Epithelial cell of prostate (primary cell): Measurements from ENCODE around the gene ANO8.
A peak's percentile ranks its signal among the peaks of the same experiment; 100 is the strongest.

Source experiments
- DNase-seq: peaks from one replicate; pipeline ENCODE4 v3.0.0-alpha.2; 2011; ENCODE audit warnings: low read depth, low spot score
- H3K27ac ChIP-seq: fragments of 450-650 bp; 2 replicates; pipeline ENCODE4 v1.5.1; 2017; ENCODE audit warnings: mild to moderate bottlenecking

Gene ANO8

GRCh38 chr19:17330262-17331044, 4.2 kb downstream of the ANO8 start:
- DNase-seq: no peak
- H3K27ac ChIP-seq: no peak overlapping the region

GRCh38 chr19:17329366-17330261, 5.0 kb downstream of the ANO8 start:
- H3K27ac ChIP-seq: no peak overlapping the region
- DNase-seq: no peak

DNA sequence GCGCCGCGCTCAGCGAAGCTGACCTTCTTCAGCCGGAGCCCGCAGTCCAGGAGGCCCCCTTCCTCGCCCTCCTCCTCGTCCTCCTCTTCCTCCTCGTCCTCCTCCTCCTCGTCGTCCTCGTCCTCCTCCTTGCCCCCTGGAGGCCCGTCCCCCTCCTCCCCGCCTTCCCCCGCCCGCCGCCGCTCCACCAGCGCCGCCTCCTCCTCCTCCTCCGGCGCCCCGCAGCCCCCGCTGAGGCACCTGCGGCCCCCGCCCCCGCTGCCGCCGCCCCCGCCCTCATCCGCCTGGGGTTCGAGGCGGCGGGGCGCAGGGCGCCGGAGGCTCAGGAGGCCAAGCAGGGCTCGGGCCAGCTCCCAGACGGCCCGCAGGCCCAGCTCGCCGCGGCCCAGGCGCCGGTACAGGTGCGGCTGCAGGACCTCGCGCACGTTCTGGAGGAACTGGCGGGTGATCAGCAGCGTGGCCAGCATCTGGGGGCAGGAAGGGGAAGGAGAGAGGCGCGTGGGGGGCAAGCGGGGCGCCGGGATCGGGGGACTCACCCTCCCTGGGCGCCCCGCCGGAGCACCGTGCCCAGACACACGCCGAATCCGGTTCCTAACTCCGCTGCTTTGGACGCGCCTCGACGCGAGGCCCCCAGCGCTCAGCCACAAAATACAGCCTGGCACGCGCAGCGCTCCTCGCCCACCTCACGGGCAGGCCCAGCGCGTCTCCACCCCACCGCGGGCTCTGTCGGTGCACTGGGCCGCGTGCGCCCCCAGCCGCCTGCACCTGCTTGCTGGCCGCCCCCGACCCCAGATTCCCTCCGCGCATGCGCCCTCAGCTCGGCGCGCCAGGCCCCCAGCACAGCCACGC, 5.9 kb downstream of the ANO8 start:
- no peak for DNase-seq
- peak overlapping the region; percentile 52 for H3K27ac ChIP-seq

GRCh38 chr19:17327654-17328516, 6.8 kb downstream of the ANO8 start:
- peak; percentile 61 for DNase-seq
- peak overlapping the region; percentile 52 for H3K27ac ChIP-seq

DNA sequence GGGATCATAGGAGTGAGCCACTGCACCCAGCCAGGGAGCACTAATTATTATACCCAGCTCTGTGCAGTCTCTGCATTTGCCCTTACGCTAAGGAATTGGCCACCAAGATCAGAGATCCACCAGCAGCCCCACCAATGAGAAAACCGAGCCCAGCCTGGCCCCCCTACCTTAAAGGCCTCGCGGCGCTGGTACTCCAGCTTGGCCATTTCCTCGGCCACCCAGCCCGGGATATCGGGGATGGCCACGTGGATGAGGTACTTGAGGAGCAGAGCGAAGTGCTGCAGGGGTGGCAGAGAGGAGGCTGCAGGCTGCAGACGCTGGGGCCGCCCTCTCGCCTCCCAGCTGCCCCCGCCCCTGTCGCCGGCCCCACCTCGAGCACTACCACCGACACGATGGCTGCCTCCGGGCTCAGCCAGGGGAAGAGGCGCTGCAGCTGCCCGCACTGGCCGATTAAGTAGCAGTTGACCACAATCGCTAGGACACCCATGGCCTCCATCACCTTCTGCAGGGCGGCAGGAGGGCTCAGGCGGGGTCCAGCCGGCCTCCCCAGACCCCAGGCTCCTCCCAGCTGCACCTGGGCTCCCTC, 7.5 kb downstream of the ANO8 start:
- H3K27ac ChIP-seq: peak overlapping the region; percentile 21
- no peak for DNase-seq

DNA sequence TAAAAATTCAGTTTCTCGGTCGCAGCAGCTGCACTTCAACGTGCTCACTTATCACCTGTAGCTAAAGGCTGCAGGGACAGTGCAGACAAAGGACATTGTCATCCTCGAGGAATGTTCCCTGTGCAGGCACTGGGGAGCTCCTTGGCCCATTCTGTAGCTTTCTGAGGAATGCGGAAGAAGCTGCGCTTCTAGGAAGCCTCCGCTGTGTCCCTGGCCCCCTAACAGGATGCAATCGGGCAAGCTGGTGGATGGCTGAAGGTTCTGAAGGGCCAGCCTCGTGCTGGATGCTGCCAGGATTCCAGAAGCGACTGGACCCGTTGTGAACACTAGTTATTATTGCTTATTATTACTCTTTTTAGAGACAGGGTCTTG, 8.1 kb downstream of the ANO8 start:
- no peak for DNase-seq
- peak overlapping the region; percentile 21 for H3K27ac ChIP-seq

GRCh38 chr19:17325881-17326594, 8.6 kb downstream of the ANO8 start:
- DNase-seq: no peak
- H3K27ac ChIP-seq: peak overlapping the region; percentile 21

GRCh38 chr19:17325133-17325532, 9.5 kb downstream of the ANO8 start:
- no peak overlapping the region for H3K27ac ChIP-seq
- no peak for DNase-seq

GRCh38 chr19:17324357-17325114, 10.1 kb downstream of the ANO8 start:
- no peak overlapping the region for H3K27ac ChIP-seq
- DNase-seq: no peak

- DNase-seq: no peak
- no peak overlapping the region for H3K27ac ChIP-seq
Observed at GRCh38 chr19:17323964-17324332, 10.7 kb downstream of the ANO8 start.

- DNase-seq: no peak
- no peak overlapping the region for H3K27ac ChIP-seq
Observed at GRCh38 chr19:17323300-17323963, 11.2 kb downstream of the ANO8 start.

GRCh38 chr19:17322854-17323253, 11.8 kb downstream of the ANO8 start:
- H3K27ac ChIP-seq: no peak overlapping the region
- no peak for DNase-seq

DNA sequence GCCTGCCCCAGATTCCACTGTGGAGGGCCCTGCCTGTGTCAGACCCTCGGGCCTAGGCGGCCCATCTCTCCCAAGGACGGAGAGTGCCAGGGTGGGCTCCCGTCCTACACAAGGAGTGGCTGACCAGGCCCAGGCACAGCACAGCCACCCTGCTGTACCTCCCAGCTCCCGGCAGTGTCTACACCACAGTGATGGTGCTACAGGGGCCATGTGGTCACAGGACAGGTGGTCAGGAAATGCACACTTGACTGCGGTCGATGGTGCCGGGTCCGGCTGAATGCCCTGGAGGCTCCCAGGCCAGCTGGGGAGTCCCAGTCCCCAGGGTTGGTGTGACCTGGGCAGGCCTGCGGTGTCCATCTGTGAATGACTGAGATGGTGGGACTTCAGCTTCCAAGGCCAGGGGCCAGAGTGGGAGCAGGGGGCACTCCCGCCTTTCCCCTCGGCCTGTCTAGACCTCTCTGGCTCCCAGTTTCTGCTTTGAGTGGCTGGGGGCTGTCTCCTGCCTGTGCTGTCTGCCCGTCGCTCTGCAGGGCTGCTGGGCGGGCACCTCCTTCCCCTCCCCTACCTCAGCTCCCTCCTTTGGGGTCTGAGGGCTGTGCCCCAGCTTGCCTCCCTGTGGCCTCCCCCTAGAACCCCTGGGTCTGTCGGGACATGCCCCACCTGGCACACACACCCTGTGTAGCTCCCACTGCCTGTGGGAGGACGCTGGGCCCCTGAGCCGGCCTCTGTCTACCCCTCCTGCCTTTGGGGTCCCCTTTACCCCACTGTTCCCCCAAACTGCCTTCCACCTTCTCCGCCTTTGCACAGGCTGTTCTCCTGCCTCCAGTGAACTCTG, 12.8 kb downstream of the ANO8 start:
- no peak for DNase-seq
- H3K27ac ChIP-seq: no peak overlapping the region

GRCh38 chr19:17320435-17320834, 14.2 kb downstream of the ANO8 start:
- DNase-seq: no peak
- H3K27ac ChIP-seq: no peak overlapping the region

DNA sequence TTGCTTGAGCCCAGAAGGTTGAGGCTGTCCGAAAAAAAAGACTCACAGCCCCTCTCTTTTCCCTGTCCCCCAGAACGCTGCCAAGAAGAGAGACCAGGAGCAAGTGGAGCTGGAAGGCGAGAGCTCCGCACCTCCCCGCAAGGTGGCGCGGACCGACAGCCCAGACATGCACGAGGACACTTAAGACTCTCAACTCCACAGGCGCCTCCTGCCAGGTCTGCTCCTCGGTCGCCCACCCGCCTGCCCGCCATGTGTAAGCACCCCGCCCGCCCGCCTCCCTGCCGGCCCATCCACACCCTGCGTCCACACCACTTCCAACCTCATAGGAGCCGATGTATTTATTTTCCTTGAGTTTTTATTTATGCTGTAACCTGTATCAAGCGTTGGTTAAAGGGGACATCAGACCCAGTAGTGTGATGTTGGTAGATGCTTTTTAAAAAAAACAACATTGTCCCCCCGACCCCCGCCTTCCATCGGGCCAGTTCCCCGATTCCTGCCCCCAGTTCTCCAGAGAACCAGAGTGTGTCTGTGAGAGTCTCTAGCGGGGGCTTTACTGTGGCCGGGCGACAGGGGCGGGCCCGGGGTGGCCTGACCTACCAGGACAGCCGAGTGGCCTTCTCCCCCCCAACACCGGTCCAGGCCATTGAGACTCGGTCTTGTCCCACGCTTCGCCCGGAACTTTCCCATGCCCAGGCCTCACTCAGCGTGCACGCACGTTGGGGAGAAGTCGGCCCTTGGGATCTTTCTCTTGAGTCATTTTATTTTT, 15.0 kb downstream of the ANO8 start:
- DNase-seq: no peak

GRCh38 chr19:17318966-17319365, 15.7 kb downstream of the ANO8 start:
- H3K27ac ChIP-seq: no peak overlapping the region
- no peak for DNase-seq

More for the DNA sequence above, 15.0 kb downstream of the ANO8 start:
- no peak overlapping the region for H3K27ac ChIP-seq
